ENCODE data around the gene SAMD14. TPM values are rescaled to one million over a fixed set of nuclear protein-coding genes. Genes with fewer than 3 reads are reported as not detected.

SAMD14 gene
- total and polyA plus RNA-seq, 2 donors (not counting 1 experiment from before 2014, with no cell fraction given) = 0.13 to 0.89 TPM

- H3K4me1 ChIP-seq (ENCODE audit: control insufficient read depth in 2 of 2, insufficient read depth in 2 of 2, low read length in 2 of 2) = no peaks in the 10 kb centered on the region
- Mint-ChIP-seq H3K4me3 (no peak overlapping the region), H3K9me3 (ENCODE audit: insufficient read depth) (peaks cover 6% of the 10 kb centered on the region), H3K4me1 (no peaks in the 10 kb centered on the region), H3K27ac (no peak overlapping the region), H3K27me3 (no peaks in the 10 kb centered on the region)
- DNase-seq (no peak), ATAC-seq (ENCODE audit: low read depth) (no peak)
- peaks cover 0 to 8% (median 0%) of the 10 kb centered on the region in 4 experiments for H3K27me3 ChIP-seq (replicated peaks in 1 of 4; ENCODE audit: control extremely low read depth in 1 of 4, control insufficient read depth in 3 of 4, insufficient read depth in 4 of 4, low read length in 3 of 4)
- H3K4me2 ChIP-seq (replicated peaks; ENCODE audit: low read depth, low read length, poor library complexity, severe bottlenecking) = no peak overlapping the region
- no peak overlapping the region for H3K27ac ChIP-seq (ENCODE audit: low read length in 2 of 2)
- no peaks in the 10 kb centered on the region for H3K36me3 ChIP-seq (replicated peaks in 1 of 2; ENCODE audit: control extremely low read depth in 1 of 2, control insufficient read depth in 1 of 2, extremely low read depth in 1 of 2, insufficient read depth in 2 of 2, low read length in 1 of 2)
- intact Hi-C loops (cut with micrococcal nuclease) = no loop called here
- 94% methylated on average over 15 of the region's 16 CpGs for WGBS (ENCODE audit: insufficient coverage)
- no peaks in the 10 kb centered on the region for H3K79me2 ChIP-seq (ENCODE audit: control insufficient read depth, insufficient read depth, low read length)
- no peak overlapping the region for H2AFZ ChIP-seq (ENCODE audit: insufficient read depth, low read depth, low read length, poor library complexity, severe bottlenecking)
- H4K20me1 ChIP-seq (ENCODE audit: control insufficient read depth, insufficient read depth, low read length, poor library complexity, severe bottlenecking) = no peaks in the 10 kb centered on the region
- H3K9ac ChIP-seq (ENCODE audit: low read length) = no peak overlapping the region
- H3K9me3 ChIP-seq (ENCODE audit: control extremely low read depth in 1 of 3, control insufficient read depth in 2 of 3, insufficient read depth in 1 of 3, low read length in 2 of 3) = peaks cover 0 to 14% (median 0%) of the 10 kb centered on the region in 3 donors
- no peak overlapping the region for H3K4me3 ChIP-seq (ENCODE audit: control extremely low read depth in 1 of 5, extremely low read depth in 1 of 5, insufficient read depth in 1 of 5, low read depth in 2 of 5, low read length in 4 of 5)
- CTCF ChIA-PET = no interaction called here
- POLR2A ChIA-PET = interaction anchor here (0.6 kb wide), 1 partner anchor 84 kb away, joined by 5 read pairs; no protein-coding TSS in a partner anchor
- TF ChIP-seq CTCF (IDR thresholded peaks at IDR 0.05) = no peak
- no peak for TF ChIP-seq EZH2 (IDR thresholded peaks at IDR 0.05; ENCODE audit: borderline replicate concordance, insufficient read depth, low read depth, low read length, poor library complexity, severe bottlenecking)
Observed at GRCh38 chr17:50070908-50071680, 58.9 kb downstream of the SAMD14 start.

GRCh38 chr17:50067996-50068395 is 62.0 kb downstream of the SAMD14 start:
- H3K4me3 ChIP-seq (ENCODE audit: control extremely low read depth in 1 of 5, extremely low read depth in 1 of 5, insufficient read depth in 1 of 5, low read depth in 2 of 5, low read length in 4 of 5) = no peak overlapping the region
- no peak overlapping the region for H3K9ac ChIP-seq (ENCODE audit: low read length)
- H3K27ac ChIP-seq (ENCODE audit: low read length in 2 of 2) = no peak overlapping the region
- ChIA-PET POLR2A (no interaction called here), CTCF (interaction anchor here (1.1 to 2.6 kb wide), 3 partner anchors 12 to 19 kb away, joined by 3 to 10 read pairs (median 4); partner anchors contain the start of gene ITGA3)
- H3K9me3 ChIP-seq (ENCODE audit: control extremely low read depth in 1 of 3, control insufficient read depth in 2 of 3, insufficient read depth in 1 of 3, low read length in 2 of 3) = peaks cover 0 to 14% (median 0%) of the 10 kb centered on the region in 3 donors
- no peak overlapping the region for H3K4me3 Mint-ChIP-seq
- DNase-seq = no peak
- no peaks in the 10 kb centered on the region for H3K4me1 ChIP-seq (ENCODE audit: control insufficient read depth in 2 of 2, insufficient read depth in 2 of 2, low read length in 2 of 2)
- no peaks in the 10 kb centered on the region for H3K36me3 ChIP-seq (replicated peaks in 1 of 2; ENCODE audit: control extremely low read depth in 1 of 2, control insufficient read depth in 1 of 2, extremely low read depth in 1 of 2, insufficient read depth in 2 of 2, low read length in 1 of 2)
- H4K20me1 ChIP-seq (ENCODE audit: control insufficient read depth, insufficient read depth, low read length, poor library complexity, severe bottlenecking) = no peaks in the 10 kb centered on the region
- TF ChIP-seq CTCF (IDR thresholded peaks at IDR 0.05) (no peak), EZH2 (IDR thresholded peaks at IDR 0.05; ENCODE audit: borderline replicate concordance, insufficient read depth, low read depth, low read length, poor library complexity, severe bottlenecking) (no peak)
- H2AFZ ChIP-seq (ENCODE audit: insufficient read depth, low read depth, low read length, poor library complexity, severe bottlenecking) = no peak overlapping the region
- intact Hi-C loops (cut with micrococcal nuclease) = no loop called here
- H3K27ac Mint-ChIP-seq = no peak overlapping the region
- ATAC-seq (ENCODE audit: low read depth) = no peak
- no peaks in the 10 kb centered on the region for H3K4me1 Mint-ChIP-seq
- H3K27me3 ChIP-seq (replicated peaks in 1 of 4; ENCODE audit: control extremely low read depth in 1 of 4, control insufficient read depth in 3 of 4, insufficient read depth in 4 of 4, low read length in 3 of 4) = peaks cover 0 to 8% (median 0%) of the 10 kb centered on the region in 4 experiments
- no peaks in the 10 kb centered on the region for H3K79me2 ChIP-seq (ENCODE audit: control insufficient read depth, insufficient read depth, low read length)
- peaks cover 6% of the 10 kb centered on the region for H3K9me3 Mint-ChIP-seq (ENCODE audit: insufficient read depth)
- peaks cover 4% of the 10 kb centered on the region for H3K27me3 Mint-ChIP-seq
- H3K4me2 ChIP-seq (replicated peaks; ENCODE audit: low read depth, low read length, poor library complexity, severe bottlenecking) = no peak overlapping the region
- WGBS (ENCODE audit: insufficient coverage) = 95% methylated on average over 13 of the region's 13 CpGs
